ENCODE results near the gene GSX2.
A peak's percentile ranks its signal among the peaks of the same experiment; 100 is the strongest.
"Not testable (repeated sequence)": the region's sequence is repeated elsewhere in the genome, so short reads cannot be mapped to it uniquely, and the experiment has no call there.

Gene GSX2

DNA sequence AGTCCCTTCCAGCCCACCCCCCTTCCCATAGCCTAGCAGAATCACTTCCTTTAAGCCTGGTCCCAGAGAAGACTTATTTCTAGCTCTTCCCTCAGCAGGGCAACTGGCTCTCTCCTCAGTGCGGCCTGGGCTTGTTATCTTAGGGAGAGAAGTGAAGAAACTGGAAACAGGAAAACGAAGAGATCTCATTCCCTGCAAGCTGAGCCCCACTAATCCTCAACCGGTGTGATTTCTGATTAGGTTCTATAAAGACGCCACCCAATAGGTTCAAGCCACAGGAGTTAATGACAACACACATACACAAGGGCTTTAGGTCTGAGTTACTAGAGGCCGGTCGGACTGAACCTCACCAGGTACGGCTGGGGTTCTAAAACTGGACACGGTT is 3.2 kb downstream of the GSX2 start:
- no peak for DNase-seq (ENCODE audit: low spot score)

GRCh38 chr4:54104907-54105306 is 4.9 kb downstream of the GSX2 start:
- DNase-seq (ENCODE audit: low spot score): no peak

DNA sequence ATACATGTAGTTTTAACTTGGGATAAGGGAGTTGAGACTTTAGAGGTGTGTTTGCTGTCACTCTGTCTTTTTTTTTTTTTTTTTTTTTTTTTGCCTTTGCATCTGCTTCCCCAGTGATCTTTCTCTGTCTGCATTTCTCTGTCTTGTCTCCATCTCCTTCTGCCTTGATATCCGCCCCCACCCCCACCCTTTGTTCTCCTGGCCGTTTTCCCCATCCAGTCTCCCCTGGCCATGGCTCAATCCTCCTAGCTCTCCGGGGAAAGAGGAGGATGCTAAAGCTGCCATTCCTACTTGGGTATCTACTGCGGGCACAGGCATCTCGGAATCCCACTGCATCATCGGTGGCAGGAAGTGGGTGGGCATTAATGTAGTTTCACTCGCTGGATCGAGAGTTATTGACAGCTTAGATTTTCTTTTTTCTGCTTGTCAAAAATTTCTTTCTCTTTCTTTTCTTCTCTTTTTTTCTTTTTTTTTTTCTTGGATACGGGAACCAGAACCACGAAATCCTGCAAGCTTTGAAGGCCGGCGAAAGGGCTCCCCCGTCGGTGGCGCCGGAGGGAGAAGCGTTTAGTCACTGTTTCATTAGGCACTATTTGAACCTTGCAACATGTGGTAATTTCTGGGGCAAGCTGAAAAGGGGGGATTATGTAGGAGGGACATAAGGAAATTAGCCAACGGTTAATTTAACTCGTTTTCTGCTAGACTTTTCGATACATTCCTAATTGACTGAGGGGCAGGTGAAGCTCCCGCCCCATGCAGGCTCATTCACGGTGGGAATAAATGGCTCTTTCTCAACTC is 8.2 kb downstream of the GSX2 start:
- no peak for DNase-seq (ENCODE audit: low spot score)

DNA sequence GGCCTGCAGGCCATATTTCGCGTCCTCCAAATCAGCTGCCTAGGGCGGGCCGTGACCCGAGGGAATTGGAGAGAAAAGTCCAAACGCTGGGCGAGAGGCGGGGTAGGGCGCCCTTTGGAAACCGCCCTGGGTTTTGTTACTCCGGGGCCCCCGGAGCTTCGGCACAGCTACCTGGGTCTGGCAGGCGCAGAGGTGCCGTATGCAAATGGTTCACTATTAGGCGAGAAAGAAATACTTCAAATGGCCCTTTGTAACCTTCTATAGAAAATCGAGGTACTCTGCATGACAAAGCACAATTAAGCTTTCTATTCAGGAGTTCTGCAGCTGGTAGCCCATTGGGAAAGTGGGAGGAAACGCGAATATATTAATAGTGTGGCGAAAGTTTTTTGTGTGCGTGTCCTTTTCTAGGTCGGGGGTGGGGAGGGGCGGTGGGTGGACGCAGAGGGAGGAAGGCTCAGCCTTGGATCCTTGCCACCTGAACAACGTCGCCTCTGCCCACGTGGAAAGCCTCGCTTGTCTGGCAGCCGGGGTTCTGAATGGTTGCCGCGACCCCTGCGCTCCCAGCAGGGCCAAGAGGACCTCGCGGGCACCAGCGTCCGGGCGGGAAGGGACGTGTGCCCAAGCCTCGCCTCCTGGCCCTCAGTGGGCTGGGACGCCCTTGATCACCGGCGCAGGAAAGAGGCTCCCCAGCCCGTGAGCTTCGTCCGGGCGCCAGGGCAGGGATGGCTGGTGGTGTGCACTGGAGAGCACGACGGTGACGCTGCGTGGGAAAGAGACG is 9.5 kb downstream of the GSX2 start:
- DNase-seq (ENCODE audit: low spot score): no peak

GRCh38 chr4:54110019-54110416 is 10.1 kb downstream of the GSX2 start:
- DNase-seq (ENCODE audit: low spot score): no peak

- not testable (repeated sequence) for DNase-seq (ENCODE audit: low spot score)
These were observed 13.2 kb downstream of the GSX2 start for GRCh38 chr4:54113206-54113605.

DNA sequence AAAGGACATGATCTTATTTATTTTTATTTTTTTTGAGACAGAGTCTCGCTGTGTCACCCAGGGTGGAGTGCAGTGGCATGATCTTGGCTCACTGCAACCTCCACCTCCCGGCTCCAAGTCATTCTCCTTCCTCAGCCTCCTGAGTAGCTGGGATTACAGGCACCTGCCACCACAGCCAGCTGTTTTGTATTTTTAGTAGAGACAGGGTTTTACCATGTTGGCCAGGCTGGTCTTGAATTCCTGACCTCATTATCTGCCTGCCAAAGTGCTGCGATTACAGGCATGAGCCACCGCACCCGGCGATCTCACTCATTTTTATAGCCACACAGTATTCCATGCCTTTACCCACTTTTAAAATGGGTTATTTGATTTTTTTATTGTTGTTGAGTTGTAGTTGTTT is 16.3 kb downstream of the GSX2 start:
- not testable (repeated sequence) for DNase-seq (ENCODE audit: low spot score)

- DNase-seq (ENCODE audit: low spot score): no peak
These were observed 19.1 kb downstream of the GSX2 start for GRCh38 chr4:54118850-54119589.

DNA sequence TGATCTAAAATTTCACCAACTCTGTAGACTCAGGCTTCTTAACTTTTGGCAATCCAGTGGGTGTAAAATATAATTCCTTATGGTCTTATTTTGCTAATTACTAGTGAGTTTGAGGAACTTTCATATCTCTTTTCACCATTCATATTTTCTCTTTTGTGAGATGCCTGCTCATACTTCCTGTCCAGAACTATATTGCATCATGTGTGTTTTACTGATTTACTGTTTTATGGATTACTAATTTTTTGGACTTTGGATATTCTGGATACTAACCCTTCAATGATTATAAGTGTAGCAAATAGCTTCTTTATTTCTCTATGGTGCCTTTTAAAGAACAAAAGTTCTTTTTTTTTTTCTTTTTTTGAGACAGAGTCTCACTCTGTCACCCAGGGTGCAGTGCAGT is 20.6 kb downstream of the GSX2 start:
- no peak for DNase-seq (ENCODE audit: low spot score)

DNA sequence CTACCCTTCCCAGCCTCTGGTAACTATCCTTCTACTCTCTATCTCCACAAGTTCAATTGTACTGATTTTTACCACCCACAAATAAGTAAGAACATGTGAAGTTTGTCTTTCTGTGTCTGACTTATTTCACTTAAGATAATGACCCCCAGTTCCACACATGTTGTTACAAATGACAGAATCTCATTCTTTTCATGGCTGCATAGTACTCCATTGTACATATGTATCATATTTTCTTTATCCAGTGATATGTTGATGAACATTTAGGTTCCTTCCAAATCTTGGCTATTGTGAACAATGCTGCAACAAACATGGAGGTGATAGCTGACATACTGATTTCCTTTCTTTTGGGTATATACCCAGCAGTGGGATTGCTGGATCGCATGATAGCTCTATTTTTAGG is 27.7 kb downstream of the GSX2 start:
- DNase-seq (ENCODE audit: low spot score): no peak

DNA sequence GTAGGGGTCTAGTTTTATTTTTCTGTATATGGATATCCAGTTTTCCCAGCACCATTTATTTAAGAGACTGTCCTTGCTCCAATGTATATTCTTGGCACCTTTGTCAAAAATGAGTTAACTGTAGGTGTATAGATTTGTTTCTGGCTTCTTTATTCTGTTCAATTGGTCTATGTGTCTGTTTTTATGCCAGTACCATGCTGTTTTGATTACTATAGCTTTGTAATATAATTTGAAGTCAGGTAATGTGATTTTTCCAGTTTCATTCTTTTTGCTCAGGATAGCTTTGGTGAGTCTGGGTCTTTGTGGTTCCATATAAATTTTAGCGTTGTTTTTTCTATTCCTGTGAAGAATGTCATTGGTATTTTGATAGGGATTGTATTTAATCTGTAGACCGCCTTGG is 28.7 kb downstream of the GSX2 start:
- not testable (repeated sequence) for DNase-seq (ENCODE audit: low spot score)

DNA sequence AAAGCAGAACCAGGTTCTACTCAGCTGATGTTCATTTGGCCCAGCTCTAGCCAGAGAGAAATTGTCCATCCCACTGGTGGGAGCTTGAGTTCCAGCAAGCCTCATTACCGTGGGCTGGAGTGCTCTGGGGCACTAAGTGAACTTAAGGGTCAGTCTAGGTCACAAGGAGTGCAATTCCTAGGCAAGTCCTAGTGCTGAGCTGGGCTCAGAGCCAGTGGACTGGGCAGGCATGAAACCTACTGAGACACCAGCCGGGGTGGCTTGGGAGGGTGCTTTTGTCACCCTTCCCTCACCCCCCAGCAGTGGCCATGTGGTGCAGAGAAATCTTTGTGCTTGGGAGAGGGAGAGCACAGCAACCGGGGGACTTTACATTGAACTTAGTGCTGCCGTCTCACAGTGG is 39.4 kb downstream of the GSX2 start:
- DNase-seq (ENCODE audit: low spot score): no peak

- DNase-seq (ENCODE audit: low spot score): no peak
These were observed 40.3 kb downstream of the GSX2 start for GRCh38 chr4:54140287-54140686.

- no peak for DNase-seq (ENCODE audit: low spot score)
These were observed 44.2 kb downstream of the GSX2 start for GRCh38 chr4:54144199-54144598.

GRCh38 chr4:54144661-54145171 is 44.8 kb downstream of the GSX2 start:
- peak; percentile 16 for DNase-seq (ENCODE audit: low spot score)

DNA sequence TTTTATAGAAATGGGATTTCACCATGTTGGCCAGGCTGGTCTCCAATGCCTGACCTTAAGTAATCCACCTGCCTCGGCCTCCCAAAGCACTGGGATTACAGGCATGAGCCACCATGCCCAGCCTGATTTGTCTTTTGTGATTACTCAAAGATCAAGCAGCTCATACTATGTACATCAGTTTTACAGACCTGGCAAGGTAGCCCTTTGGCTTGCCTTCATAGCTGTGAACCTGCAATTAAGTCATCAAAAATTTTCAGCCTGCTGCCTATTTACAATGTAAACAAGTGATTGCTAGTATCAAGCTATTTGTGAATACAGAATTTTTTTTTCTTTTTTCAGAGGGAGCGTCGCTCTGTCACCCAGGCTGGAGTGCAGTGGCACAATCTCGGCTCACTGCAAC is 46.2 kb downstream of the GSX2 start:
- DNase-seq (ENCODE audit: low spot score): no peak

GRCh38 chr4:54149323-54149722 is 49.4 kb downstream of the GSX2 start:
- DNase-seq (ENCODE audit: low spot score): no peak
